Panc1 (cell line): ENCODE results near the gene NACC1. TPM values are rescaled to one million over a fixed set of nuclear protein-coding genes. Genes with fewer than 3 reads are reported as not detected.

Experiments used
- ATAC-seq: fragments of 200-7000 bp; cut with Tn5 transposase; 2 replicates; pipeline ENCODE4 v1.9.1; 2020; ENCODE audit warnings: mild to moderate bottlenecking, moderate library complexity
- BruUV-seq: library from RNA; stranded (reverse); fragments of 400-500 nt; replicated peaks from 2 replicates; lab custom pipeline; 2021; lab: Mats Ljungman, UMichigan
- CTCF ChIA-PET: fragments of 300-600 bp; sonication (Branson Sonifier 250); formaldehyde crosslinking; loops from one replicate; lab custom pipeline; 2022; ENCODE audit warnings: antibody characterized with exemption; lab: Charles Lee
- POLR2A ChIA-PET: fragments of 300-600 bp; sonication (Branson Sonifier 250); formaldehyde crosslinking; loops from one replicate; lab custom pipeline; 2022; ENCODE audit warnings: antibody characterized with exemption; lab: Charles Lee
- DNase-seq: peaks from one replicate; pipeline ENCODE4 v3.0.0-alpha.2; 2010; ENCODE audit warnings: low read depth, low spot score
- H3K27ac ChIP-seq: 2 replicates; pipeline ENCODE4 v1.5.1; 2011; ENCODE audit warnings: mild to moderate bottlenecking, low read length, inconsistent platforms
- H3K27me3 ChIP-seq: fragments of 200-500 bp; sonication (Bioruptor generic); 2 replicates; pipeline ENCODE4 v1.6.0; 2014; ENCODE audit warnings: low read length, inconsistent platforms; ENCODE audit not compliant: control insufficient read depth, insufficient read depth
- H3K36me3 ChIP-seq: fragments of 200-500 bp; sonication (Bioruptor generic); 2 replicates; pipeline ENCODE4 v1.5.1; 2014; ENCODE audit warnings: inconsistent platforms, mild to moderate bottlenecking, low read length, moderate library complexity; ENCODE audit not compliant: control insufficient read depth, insufficient read depth
- H3K4me1 ChIP-seq: 2 replicates; pipeline ENCODE4 v1.5.1; 2011; ENCODE audit warnings: inconsistent platforms, mild to moderate bottlenecking, low read length, moderate library complexity; ENCODE audit not compliant: control insufficient read depth, insufficient read depth
- H3K4me3 ChIP-seq, 2 experiments: 2 replicates each; pipeline ENCODE4 v1.5.1; 2011 to 2012; ENCODE audit warnings: low read depth in 2 of 2, low read length in 2 of 2, mild to moderate bottlenecking in 2 of 2, inconsistent platforms in 1 of 2, moderate library complexity in 1 of 2
- H3K9me3 ChIP-seq: fragments of 200-500 bp; sonication (Bioruptor generic); 2 replicates; pipeline ENCODE4 v1.5.1; 2014; ENCODE audit warnings: low read depth, mild to moderate bottlenecking, inconsistent platforms, low read length, moderate library complexity; ENCODE audit not compliant: control insufficient read depth, insufficient read depth
- CTCF ChIP-seq: fragments of 450-650 bp; IDR thresholded peaks from 2 replicates; pipeline ENCODE4 v1.5.1; 2017; ENCODE audit warnings: mild to moderate bottlenecking
- POLR2AphosphoS5 ChIP-seq: IDR thresholded peaks from 2 replicates; pipeline ENCODE4 v1.6.1; 2012; ENCODE audit warnings: mild to moderate bottlenecking, low read depth, low read length, moderate library complexity
- SIN3A ChIP-seq: IDR thresholded peaks from 2 replicates; pipeline ENCODE4 v1.6.1; 2012; ENCODE audit warnings: low read depth, mild to moderate bottlenecking, low read length, moderate library complexity, borderline replicate concordance; ENCODE audit not compliant: insufficient read depth
- TCF7L2 ChIP-seq: IDR thresholded peaks from 2 replicates; pipeline ENCODE4 v1.6.1; 2011; ENCODE audit warnings: mild to moderate bottlenecking, low read depth, low read length, inconsistent platforms
- in situ Hi-C: cut with HindIII; loops from 2 replicates; pipeline ENCODE4 v1.10.0; 2016; ENCODE audit warnings: low sequenced_read_pairs, low pct_unique_long_range_greater_than_20kb
- intact Hi-C: fragments of 100-400 bp; cut with micrococcal nuclease; formaldehyde crosslinking; loops from one replicate; pipeline ENCODE4 v1.10.0; 2022; ENCODE audit not compliant: unreplicated experiment
- total RNA-seq: library from RNA; stranded (reverse); gene quantifications from one replicate; pipeline ENCODE4 v1.2.1, GENCODE V29; 2021; ENCODE audit not compliant: unreplicated experiment
- TF ChIP-seq, protein P1 (sequence below), 2 experiments: IDR thresholded peaks; 2 replicates each; pipeline ENCODE4 v1.6.1; 2011 to 2012; ENCODE audit warnings: low read depth in 2 of 2, control low read depth in 1 of 2, low read length in 1 of 2, mild to moderate bottlenecking in 1 of 2, moderate library complexity in 1 of 2; ENCODE audit not compliant: insufficient read depth in 1 of 2

Gene NACC1
- total RNA-seq, 1 experiment from 2014 or later = 129 TPM

DNA sequence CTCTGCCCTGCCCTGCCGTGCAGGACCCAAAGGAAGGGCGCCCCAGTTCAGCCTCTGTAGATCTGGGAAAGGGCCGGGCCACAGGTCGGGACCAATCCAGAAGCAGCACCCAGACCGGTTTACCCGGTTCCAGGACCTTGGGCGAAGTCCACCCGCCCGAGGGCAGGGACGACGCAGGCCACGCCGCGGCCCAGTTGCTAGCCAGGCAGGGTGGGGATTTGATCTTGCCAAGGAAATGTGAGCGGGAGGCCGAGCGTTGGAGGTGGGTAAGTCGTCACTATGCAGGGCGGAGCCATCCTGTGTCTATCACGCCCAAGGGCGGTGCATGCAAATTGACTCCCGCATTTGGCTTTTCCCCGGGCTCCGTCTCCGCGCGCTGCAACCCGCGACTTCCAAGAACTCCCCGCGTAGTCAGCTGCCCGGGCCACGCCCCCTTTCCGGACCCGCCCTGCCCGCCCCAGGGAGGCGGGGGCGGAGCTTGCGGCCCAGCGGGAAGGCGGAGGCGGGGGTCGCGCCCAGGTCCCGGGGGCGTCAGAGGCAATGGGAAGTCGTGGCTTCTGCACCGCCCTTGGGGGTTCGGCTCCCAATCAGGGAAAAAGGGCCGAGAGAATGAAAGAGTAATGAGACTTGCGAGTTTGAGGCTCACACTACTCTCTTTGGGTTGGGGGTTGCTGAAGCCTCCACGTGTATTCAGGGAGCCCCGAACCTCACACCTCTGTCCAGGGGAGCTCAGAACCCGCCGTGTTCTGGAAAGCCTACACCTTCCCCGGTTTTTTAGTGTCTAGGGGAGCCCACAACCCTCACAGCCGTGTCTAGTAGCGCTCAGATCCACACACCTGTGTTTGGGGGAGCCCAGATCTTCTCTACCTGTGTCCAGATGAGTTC, 44.9 kb downstream of the NACC1 start:
- POLR2A ChIA-PET = interaction anchor here (0.7 to 1.7 kb wide), 3 partner anchors 8 to 36 kb away, joined by 3 to 8 read pairs (median 6); no protein-coding TSS in a partner anchor
- TF ChIP-seq, protein P1, sequence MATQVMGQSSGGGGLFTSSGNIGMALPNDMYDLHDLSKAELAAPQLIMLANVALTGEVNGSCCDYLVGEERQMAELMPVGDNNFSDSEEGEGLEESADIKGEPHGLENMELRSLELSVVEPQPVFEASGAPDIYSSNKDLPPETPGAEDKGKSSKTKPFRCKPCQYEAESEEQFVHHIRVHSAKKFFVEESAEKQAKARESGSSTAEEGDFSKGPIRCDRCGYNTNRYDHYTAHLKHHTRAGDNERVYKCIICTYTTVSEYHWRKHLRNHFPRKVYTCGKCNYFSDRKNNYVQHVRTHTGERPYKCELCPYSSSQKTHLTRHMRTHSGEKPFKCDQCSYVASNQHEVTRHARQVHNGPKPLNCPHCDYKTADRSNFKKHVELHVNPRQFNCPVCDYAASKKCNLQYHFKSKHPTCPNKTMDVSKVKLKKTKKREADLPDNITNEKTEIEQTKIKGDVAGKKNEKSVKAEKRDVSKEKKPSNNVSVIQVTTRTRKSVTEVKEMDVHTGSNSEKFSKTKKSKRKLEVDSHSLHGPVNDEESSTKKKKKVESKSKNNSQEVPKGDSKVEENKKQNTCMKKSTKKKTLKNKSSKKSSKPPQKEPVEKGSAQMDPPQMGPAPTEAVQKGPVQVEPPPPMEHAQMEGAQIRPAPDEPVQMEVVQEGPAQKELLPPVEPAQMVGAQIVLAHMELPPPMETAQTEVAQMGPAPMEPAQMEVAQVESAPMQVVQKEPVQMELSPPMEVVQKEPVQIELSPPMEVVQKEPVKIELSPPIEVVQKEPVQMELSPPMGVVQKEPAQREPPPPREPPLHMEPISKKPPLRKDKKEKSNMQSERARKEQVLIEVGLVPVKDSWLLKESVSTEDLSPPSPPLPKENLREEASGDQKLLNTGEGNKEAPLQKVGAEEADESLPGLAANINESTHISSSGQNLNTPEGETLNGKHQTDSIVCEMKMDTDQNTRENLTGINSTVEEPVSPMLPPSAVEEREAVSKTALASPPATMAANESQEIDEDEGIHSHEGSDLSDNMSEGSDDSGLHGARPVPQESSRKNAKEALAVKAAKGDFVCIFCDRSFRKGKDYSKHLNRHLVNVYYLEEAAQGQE (IDR thresholded peaks at IDR 0.05; ENCODE audit: insufficient read depth in 1 of 2, low read depth in 2 of 2, low read length in 1 of 2) = no peak
- peak; percentile 33; the same call in 1 of the 2 replicates for TF ChIP-seq SIN3A
- TF ChIP-seq POLR2AphosphoS5 = peak; percentile 66; the same call in 1 of the 2 replicates
- intact Hi-C loops = no loop called here
- Histone ChIP-seq H3K4me1 (peaks cover 56% of the 10 kb centered on the region), H3K9me3 (no peaks in the 10 kb centered on the region), H3K27me3 (no peaks in the 10 kb centered on the region), H3K27ac (peak overlapping the region; percentile 99), H3K36me3 (no peaks in the 10 kb centered on the region), H3K4me3 (peak overlapping the region; percentile 42 to 54)
- DNase-seq (no peak), ATAC-seq (peak; percentile 74)
- BruUV-seq = no TSS peak
- in situ Hi-C loops = no loop called here
- CTCF ChIA-PET = no interaction called here

DNA sequence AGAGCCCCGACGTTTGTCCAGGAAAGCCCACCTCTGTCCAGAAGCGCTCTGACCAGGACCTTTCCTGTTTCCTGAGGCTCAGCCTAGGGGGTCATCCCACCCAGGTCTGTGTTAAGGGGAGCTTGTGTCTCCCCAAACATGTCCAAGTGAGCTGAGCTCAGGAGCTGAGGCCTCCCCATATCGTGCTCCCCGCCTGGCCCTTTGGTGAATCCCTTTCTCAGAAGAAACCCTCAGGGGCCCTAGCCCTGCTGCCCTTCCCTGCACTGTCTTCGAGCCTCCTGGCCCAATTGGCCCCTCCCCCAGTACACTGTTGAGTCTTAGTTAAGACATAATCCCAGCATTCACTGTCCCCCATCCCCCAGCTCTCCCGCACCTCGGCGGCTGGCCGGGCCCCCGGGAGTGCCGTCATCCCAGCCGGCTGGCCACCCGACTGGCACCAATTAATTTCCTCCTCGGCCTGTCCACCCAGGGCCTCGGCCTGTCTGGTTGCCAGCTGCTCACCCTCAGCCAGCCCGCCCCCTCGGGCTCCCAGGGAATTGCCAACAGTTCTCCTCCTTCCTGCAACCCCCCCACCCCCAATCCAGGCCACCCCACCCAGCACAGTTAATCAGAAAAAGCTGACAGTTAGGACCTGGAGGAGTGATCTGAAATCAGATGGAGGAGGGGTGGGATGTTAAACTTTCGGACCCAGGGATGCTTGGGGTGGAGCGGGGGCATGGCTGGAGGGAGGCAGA, 45.7 kb downstream of the NACC1 start:
- in situ Hi-C loops (no loop called here), intact Hi-C loops (no loop called here)
- ATAC-seq = peak; percentile 56
- BruUV-seq = no TSS peak
- Histone ChIP-seq H3K4me1 (peaks cover 53% of the 10 kb centered on the region), H3K27me3 (no peaks in the 10 kb centered on the region), H3K9me3 (no peaks in the 10 kb centered on the region), H3K27ac (peak overlapping the region; percentile 99), H3K4me3 (peak overlapping the region; percentile 42 to 49), H3K36me3 (no peaks in the 10 kb centered on the region)
- DNase-seq = no peak
- ChIA-PET CTCF (no interaction called here), POLR2A (interaction anchor here (0.7 to 1.7 kb wide), 3 partner anchors 9 to 35 kb away, joined by 3 to 8 read pairs (median 6); no protein-coding TSS in a partner anchor)
- TF ChIP-seq TCF7L2 = 0 out of 2 replicates have a peak, but pooled peaks have one; percentile 4
- no peak for TF ChIP-seq SIN3A
- TF ChIP-seq CTCF = no peak
